ENCODE measurements around the gene TUBGCP6. TPM values are rescaled to one million over a fixed set of nuclear protein-coding genes. Genes with fewer than 3 reads are reported as not detected.

The TUBGCP6 gene
- total RNA-seq, 2 donors from 2014 or later: 19.2 to 33.4 TPM

DNA sequence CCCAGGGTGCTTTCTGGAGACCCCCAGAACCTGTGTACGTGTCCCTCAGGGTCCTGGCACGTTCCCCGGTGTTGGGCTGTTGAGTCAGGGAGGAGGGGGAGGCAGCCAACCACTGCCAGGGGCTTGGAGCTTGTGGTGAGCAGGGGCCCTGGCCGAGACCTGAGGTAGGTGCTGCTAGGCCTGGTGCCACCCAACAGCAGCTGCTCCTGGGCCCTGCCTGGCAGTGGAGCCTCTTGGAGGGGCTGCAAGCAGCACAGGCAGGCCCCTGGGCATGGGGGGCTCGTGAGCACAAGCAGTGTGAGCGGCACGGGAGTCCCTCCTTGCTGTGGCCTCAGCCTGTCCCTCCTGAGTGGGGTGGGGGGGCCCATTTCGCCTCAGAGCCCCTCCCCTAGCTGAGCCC is 51.2 kb downstream of the TUBGCP6 start:
- Histone ChIP-seq H3K4me3 (no peak overlapping the region), H3K4me1 (peaks cover 22% of the 10 kb centered on the region), H3K9ac (ENCODE audit: low read depth in 2 of 2, low read length in 2 of 2) (no peak overlapping the region), H3K9me3 (no peaks in the 10 kb centered on the region), H3K27ac (no peak overlapping the region), H3K27me3 (no peaks in the 10 kb centered on the region), H3K36me3 (peaks cover 7% of the 10 kb centered on the region)
- intact Hi-C loops (cut with DNase I): no loop called here
- DNase-seq: no peak
- TF ChIP-seq, protein P1, sequence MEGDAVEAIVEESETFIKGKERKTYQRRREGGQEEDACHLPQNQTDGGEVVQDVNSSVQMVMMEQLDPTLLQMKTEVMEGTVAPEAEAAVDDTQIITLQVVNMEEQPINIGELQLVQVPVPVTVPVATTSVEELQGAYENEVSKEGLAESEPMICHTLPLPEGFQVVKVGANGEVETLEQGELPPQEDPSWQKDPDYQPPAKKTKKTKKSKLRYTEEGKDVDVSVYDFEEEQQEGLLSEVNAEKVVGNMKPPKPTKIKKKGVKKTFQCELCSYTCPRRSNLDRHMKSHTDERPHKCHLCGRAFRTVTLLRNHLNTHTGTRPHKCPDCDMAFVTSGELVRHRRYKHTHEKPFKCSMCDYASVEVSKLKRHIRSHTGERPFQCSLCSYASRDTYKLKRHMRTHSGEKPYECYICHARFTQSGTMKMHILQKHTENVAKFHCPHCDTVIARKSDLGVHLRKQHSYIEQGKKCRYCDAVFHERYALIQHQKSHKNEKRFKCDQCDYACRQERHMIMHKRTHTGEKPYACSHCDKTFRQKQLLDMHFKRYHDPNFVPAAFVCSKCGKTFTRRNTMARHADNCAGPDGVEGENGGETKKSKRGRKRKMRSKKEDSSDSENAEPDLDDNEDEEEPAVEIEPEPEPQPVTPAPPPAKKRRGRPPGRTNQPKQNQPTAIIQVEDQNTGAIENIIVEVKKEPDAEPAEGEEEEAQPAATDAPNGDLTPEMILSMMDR (IDR thresholded peaks at IDR 0.05): no peak

DNA sequence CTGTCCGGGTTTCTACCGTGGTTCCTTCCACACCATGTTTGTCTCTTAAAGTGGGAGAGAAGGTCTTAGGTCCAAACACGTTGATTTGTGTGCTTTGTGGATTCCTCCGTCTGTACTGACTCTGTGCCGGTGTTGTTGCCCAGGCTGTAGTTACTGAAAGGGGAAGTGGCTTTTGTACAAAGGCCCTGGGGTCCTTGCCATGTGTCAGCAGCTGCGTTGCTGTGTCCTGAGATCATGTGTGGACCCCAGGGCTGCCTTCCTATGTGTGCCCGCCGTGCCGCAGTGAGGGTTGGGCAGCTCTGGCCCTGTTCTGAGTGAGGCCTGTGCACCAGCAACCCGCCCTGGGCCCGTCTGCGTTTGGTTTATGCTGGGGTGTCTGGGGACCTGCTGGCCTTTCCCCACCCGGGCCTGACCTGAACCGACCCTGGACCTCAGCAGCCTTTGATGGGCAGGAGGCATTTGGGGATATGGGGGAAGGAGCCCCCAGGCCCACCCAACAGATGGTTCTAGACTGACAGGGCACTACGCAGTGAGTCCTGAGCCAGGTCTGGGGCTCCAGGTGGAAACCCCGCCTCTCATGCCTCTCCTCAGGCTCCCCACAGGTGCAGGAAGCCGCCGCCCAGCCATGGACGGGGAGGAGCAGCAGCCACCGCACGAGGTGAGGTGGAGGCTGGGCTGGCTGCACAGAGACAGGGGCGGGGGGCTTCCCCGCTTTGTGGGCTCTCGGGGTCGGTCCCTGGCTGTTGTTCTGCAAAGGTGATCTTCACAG is 52.2 kb downstream of the TUBGCP6 start:
- intact Hi-C loops (cut with DNase I): no loop called here
- Histone ChIP-seq H3K9me3 (no peaks in the 10 kb centered on the region), H3K27ac (peak overlapping the region; percentile 91), H3K9ac (ENCODE audit: low read depth in 2 of 2, low read length in 2 of 2) (peak overlapping the region; percentile 26 to 70), H3K27me3 (no peaks in the 10 kb centered on the region), H3K36me3 (peaks cover 7% of the 10 kb centered on the region), H3K4me1 (peaks cover 22% of the 10 kb centered on the region), H3K4me3 (no peak overlapping the region)
- TF ChIP-seq, protein P1 (IDR thresholded peaks at IDR 0.05): no peak
- DNase-seq: no peak

DNA sequence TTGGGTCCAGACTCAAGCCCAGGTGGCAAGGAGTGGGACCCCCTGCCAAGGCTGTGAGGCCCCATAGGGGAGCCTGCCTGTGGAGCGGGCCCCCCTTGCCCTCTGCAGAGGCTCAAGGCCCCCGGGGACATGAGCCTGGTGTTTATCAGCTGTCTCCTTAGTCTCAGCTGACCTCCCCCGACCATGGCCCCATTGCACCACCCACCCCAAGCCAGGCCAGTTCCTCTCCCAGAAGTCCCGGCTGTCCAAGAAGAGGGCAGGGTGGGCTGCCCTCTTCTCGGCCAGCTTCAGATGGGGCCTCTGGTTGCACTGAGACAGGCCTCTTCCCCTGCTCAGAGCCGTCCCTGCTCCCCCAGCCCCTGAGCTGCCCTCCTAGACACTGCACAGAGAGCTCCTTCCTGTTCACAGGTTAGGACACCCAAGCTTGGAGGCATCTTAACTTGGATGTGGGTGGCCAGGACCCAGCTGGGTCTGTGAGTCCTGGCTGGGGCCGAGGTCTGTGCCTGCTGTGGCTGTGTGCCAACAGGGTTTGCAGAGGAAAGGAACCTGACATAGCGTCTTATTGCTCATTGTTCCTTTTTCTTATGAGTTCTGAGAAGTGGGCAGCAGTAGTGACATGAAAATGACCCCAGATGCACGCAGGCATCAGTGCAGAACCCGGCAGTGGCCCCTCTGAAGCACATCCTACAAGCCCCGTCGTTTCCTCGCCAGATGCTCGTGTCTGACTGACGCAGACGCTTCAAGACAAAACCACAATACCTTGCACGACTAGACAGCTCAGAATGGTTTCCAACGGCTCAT is 53.7 kb downstream of the TUBGCP6 start:
- Histone ChIP-seq H3K27ac (peak overlapping the region; percentile 91), H3K36me3 (peaks cover 7% of the 10 kb centered on the region), H3K4me3 (peak overlapping the region; percentile 55), H3K9me3 (no peaks in the 10 kb centered on the region), H3K9ac (ENCODE audit: low read depth in 2 of 2, low read length in 2 of 2) (peak overlapping the region; percentile 84 to 87), H3K27me3 (no peaks in the 10 kb centered on the region), H3K4me1 (peaks cover 28% of the 10 kb centered on the region)
- intact Hi-C loops (cut with DNase I): no loop called here
- TF ChIP-seq, protein P1 (IDR thresholded peaks at IDR 0.05): no peak
- peak; percentile 49 for DNase-seq

DNA sequence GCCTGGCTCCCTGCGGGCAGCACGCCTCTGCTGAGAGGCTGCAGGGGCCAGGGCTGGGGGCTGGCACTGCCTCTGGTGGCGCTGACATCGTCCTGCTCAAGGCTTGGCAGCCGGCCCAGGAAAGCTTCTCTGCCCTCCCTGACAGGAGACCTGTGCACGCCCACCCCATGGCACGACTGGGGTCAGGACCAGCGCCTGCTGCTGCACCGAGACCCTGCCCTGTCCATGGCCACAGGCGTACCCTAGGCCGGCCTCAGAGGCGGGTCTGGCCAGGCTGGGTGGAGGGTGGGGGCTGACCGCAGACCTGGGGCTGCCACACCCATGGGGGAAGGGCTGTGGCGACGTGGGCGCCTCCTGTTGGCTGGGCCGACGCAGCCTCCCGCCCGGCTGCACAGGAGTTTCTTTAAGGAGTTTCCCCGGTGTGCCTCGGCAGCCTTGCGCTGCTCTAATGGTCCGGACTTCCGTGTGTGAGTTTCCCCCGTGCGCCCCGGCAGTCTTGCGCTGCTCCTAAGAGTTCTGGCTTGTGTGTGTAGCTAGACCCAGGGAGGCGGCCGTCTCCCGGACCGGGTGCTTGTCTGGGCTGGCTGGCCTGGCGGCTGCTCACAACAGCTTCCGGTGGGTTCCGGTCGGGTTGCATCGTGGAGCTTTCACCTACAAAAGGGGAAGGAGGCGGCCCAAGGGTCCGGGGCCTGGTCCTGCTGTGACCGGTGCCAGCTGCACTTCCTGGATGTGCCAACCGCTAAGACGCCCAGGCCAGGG is 54.5 kb downstream of the TUBGCP6 start:
- Histone ChIP-seq H3K4me3 (peak overlapping the region; percentile 55), H3K4me1 (peaks cover 28% of the 10 kb centered on the region), H3K27me3 (no peaks in the 10 kb centered on the region), H3K36me3 (peaks cover 7% of the 10 kb centered on the region), H3K9ac (ENCODE audit: low read depth in 2 of 2, low read length in 2 of 2) (peak overlapping the region; percentile 84 to 87), H3K27ac (peak overlapping the region; percentile 91), H3K9me3 (no peaks in the 10 kb centered on the region)
- intact Hi-C loops (cut with DNase I): no loop called here
- peak; percentile 90 for DNase-seq
- TF ChIP-seq, protein P1 (IDR thresholded peaks at IDR 0.05): peak; percentile 49

DNA sequence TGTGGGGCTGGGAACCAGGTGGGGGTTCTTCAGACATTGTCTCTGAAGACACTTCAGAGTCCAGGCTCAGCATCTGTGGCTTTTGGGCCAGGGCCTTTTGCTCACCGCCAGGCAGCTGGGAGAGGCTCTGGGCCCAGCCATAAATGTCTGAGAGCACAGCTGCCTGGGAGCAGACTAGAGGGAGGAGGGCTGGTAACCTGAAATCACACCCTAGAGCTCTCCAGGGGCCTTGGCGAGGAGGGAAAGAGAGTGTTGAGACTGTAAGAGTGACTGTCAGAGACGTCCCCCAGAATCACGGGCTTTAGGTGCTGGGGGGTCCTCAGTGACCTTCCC is 55.0 kb downstream of the TUBGCP6 start:
- peaks cover 28% of the 10 kb centered on the region for H3K4me1 ChIP-seq
- DNase-seq: peak; percentile 67
- peak overlapping the region; percentile 91 for H3K27ac ChIP-seq
- H3K9ac ChIP-seq (ENCODE audit: low read depth in 2 of 2, low read length in 2 of 2): peak overlapping the region; percentile 84 to 87
- peaks cover 4% of the 10 kb centered on the region for H3K36me3 ChIP-seq
- intact Hi-C loops (cut with DNase I): no loop called here
- no peaks in the 10 kb centered on the region for H3K9me3 ChIP-seq
- TF ChIP-seq, protein P1 (IDR thresholded peaks at IDR 0.05): no peak
- H3K27me3 ChIP-seq: no peaks in the 10 kb centered on the region
- H3K4me3 ChIP-seq: peak overlapping the region; percentile 55
